Upper lobe of left lung (tissue), 4 donors: ENCODE data around the gene HDGFL2.

Experiments
- EP300 ChIP-seq, 4 donors: sonication (generic); formaldehyde crosslinking; IDR thresholded peaks; one replicate each; pipeline ENCODE4 v1.5.1; 2017; ENCODE audit warnings: antibody characterized with exemption in 4 of 4, control low read depth in 2 of 4
- POLR2A ChIP-seq, 4 donors: fragments of 450-650 bp; IDR thresholded peaks; one replicate each; pipeline ENCODE4 v1.5.1; 2016 to 2017; ENCODE audit warnings: antibody characterized with exemption in 4 of 4, mild to moderate bottlenecking in 2 of 4
- POLR2AphosphoS5 ChIP-seq, 2 donors: sonication (generic); formaldehyde crosslinking; IDR thresholded peaks; one replicate each; pipeline ENCODE4 v1.5.1; 2017; ENCODE audit warnings: antibody characterized with exemption in 2 of 2
- TF ChIP-seq, protein P1 (sequence below), 6 experiments: fragments of 450-650 bp in 4 of 6; fragments of 200-600 bp in 2 of 6; sonication (generic) in 2 of 6; IDR thresholded peaks; one replicate each; pipeline ENCODE4 v1.5.1; 2016 to 2019; ENCODE audit warnings: antibody characterized with exemption in 6 of 6

DNA sequence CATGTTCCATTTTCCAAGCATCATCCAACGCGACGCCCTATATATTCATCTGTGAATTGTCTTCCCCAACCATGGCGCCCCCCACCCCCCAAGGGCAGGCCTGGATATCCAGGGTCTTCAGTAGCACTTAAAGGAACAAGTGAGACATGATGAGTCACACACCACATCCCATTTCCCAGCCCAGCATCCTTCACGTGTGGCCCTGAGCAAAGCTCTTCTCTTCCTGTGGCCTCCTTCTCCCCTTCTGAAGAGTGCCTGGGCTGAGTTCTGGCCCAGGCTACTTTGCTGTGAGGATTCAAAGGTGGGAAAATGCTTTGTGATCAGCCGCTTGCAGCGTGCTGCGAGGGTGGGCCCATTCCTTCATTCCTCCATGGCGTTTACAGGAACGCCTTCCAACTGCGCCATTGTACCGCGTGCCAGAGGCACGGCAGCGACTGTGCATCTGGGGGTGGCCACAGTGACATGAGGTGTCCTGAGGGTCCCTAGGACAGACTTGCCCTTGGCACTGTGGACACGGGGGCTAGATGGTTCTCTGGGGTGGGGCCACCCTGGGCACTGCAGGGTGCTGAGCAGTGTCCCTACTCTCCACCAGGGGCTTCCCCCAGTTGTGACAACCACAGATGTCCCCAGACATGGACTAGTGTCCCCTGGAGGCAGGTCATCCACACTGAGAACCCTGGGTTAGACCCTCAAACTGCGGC, 34.5 kb downstream of the HDGFL2 start:
- TF ChIP-seq, protein P1, sequence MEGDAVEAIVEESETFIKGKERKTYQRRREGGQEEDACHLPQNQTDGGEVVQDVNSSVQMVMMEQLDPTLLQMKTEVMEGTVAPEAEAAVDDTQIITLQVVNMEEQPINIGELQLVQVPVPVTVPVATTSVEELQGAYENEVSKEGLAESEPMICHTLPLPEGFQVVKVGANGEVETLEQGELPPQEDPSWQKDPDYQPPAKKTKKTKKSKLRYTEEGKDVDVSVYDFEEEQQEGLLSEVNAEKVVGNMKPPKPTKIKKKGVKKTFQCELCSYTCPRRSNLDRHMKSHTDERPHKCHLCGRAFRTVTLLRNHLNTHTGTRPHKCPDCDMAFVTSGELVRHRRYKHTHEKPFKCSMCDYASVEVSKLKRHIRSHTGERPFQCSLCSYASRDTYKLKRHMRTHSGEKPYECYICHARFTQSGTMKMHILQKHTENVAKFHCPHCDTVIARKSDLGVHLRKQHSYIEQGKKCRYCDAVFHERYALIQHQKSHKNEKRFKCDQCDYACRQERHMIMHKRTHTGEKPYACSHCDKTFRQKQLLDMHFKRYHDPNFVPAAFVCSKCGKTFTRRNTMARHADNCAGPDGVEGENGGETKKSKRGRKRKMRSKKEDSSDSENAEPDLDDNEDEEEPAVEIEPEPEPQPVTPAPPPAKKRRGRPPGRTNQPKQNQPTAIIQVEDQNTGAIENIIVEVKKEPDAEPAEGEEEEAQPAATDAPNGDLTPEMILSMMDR (IDR thresholded peaks at IDR 0.05), result no peak
- TF ChIP-seq EP300 (IDR thresholded peaks at IDR 0.05), result no peak
- no peak for TF ChIP-seq POLR2A (IDR thresholded peaks at IDR 0.05)
- no peak for TF ChIP-seq POLR2AphosphoS5 (IDR thresholded peaks at IDR 0.05)
